NT2/D1 (cell line): Measurements from ENCODE around the gene KRT39.

Experiments
- SUZ12 ChIP-seq: IDR thresholded peaks from 2 replicates; pipeline ENCODE4 v1.6.1; 2011; ENCODE audit not compliant: insufficient read length, insufficient read depth; ENCODE audit errors: extremely low read depth
- YY1 ChIP-seq: IDR thresholded peaks from 2 replicates; pipeline ENCODE4 v1.6.1; 2011; ENCODE audit not compliant: insufficient read length, insufficient read depth

- TF ChIP-seq YY1 (no peak), SUZ12 (no peak)
These were observed 56.3 kb downstream of the KRT39 start for GRCh38 chr17:40910441-40910841.
